ENCODE results near the gene PRDM16. TPM values are rescaled to one million over a fixed set of nuclear protein-coding genes. Genes with fewer than 3 reads are reported as not detected.

The PRDM16 gene
- total RNA-seq, 4 donors from 2014 or later = 5.4 to 13.2 (median 7.7) TPM

DNA sequence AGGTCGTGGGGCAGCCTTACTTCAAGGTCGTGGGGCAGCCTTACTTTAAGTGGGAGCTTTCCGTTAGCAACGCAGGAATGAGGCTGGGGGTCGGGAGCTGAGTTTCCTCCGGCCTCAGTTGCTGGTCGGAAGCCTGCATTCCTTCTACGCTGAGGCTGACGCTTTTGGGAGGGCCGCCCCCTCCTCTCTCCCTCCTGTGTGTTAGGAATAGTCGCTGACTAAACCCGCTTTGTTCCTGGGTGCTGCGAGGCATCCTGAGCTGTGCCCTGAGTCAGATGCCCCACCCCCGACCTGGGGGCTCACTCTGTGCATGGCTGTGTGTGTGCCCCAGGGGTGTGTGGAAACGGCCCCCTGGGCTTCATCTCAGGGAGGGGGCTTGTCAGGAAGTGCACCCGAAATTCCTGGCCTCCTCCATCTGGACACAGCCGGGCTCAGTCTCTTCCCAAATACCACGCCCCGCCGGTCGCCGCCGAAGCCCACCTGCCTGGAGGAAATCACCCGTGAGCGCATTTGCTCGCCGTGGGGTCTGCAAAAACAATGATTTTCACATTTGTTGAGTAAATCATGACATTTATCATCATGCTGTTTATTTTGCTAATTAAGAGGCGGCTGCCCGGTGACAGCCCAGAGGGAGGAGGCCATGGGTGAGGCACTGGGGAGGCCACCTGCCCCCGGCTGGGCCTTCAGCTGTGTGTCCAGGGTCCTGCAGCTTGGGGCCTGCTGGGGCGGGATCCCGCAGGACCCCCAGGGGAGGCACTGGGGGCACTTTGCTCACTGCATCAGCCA, 121.4 kb downstream of the PRDM16 start:
- no peak for DNase-seq
- Histone ChIP-seq H3K4me1 (peaks cover 0 to 4% (median 0%) of the 10 kb centered on the region in 4 donors), H3K36me3 (no peaks in the 10 kb centered on the region), H3K27ac (no peak overlapping the region), H3K9me3 (no peaks in the 10 kb centered on the region), H3K27me3 (no peaks in the 10 kb centered on the region), H3K4me3 (no peak overlapping the region)
- TF ChIP-seq, protein P1, sequence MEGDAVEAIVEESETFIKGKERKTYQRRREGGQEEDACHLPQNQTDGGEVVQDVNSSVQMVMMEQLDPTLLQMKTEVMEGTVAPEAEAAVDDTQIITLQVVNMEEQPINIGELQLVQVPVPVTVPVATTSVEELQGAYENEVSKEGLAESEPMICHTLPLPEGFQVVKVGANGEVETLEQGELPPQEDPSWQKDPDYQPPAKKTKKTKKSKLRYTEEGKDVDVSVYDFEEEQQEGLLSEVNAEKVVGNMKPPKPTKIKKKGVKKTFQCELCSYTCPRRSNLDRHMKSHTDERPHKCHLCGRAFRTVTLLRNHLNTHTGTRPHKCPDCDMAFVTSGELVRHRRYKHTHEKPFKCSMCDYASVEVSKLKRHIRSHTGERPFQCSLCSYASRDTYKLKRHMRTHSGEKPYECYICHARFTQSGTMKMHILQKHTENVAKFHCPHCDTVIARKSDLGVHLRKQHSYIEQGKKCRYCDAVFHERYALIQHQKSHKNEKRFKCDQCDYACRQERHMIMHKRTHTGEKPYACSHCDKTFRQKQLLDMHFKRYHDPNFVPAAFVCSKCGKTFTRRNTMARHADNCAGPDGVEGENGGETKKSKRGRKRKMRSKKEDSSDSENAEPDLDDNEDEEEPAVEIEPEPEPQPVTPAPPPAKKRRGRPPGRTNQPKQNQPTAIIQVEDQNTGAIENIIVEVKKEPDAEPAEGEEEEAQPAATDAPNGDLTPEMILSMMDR (IDR thresholded peaks at IDR 0.05) = no peak
- TF ChIP-seq POLR2A (IDR thresholded peaks at IDR 0.05) = no peak

DNA sequence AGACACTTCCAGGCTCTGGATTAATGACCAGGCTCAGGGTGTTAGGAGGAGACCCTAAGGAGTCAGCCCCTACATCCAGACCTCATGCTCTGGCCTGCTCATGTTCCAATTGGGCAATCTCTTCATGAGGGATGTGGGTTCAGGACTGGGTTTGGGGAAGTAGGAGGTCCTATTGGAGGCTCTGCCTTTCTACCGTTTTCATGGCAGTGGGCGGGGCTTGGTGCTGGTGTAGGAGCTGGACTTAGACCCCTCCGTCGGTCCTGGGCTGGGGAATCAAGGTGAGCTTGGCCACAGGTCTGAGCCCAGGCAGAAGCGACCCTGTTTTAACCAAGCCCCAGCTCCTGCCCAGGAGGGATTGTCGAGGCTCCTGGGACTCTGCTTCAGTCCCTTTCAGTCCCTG, 123.4 kb downstream of the PRDM16 start:
- no peaks in the 10 kb centered on the region for H3K36me3 ChIP-seq
- DNase-seq = peak in 2 of 3 donors; percentile 64 to 71

DNA sequence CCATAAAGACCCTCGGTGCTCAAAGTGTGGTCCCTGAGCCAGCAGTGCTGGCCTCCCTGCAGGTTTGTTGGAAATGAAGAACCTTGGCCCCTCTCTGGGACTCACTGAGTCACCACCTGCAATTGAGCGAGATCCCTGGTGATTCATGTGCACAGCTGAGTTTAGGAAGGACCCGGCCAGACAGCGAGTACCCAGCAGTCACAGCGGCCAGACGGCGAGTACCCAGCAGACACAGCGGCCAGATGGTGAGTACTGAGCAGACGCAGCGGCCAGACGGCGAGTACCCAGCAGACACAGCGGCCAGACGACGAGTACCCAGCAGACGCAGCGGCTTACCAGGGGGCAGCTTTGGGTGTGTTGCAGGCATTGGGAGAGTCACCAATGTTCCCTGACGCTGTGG, 123.8 kb downstream of the PRDM16 start:
- TF ChIP-seq, protein P1 (IDR thresholded peaks at IDR 0.05) = no peak
- no peak for TF ChIP-seq POLR2A (IDR thresholded peaks at IDR 0.05)
- peaks cover 0 to 4% (median 0%) of the 10 kb centered on the region in 4 donors for H3K4me1 ChIP-seq
- H3K27ac ChIP-seq = peak overlapping the region in 1 of 4 donors; percentile 56
- DNase-seq = peak in 2 of 3 donors; percentile 60 to 69
- no peaks in the 10 kb centered on the region for H3K36me3 ChIP-seq
- no peaks in the 10 kb centered on the region for H3K9me3 ChIP-seq
- H3K27me3 ChIP-seq = no peaks in the 10 kb centered on the region
- H3K4me3 ChIP-seq = no peak overlapping the region

More for the DNA sequence above, 123.4 kb downstream of the PRDM16 start:
- H3K4me1 ChIP-seq = peaks cover 0 to 4% (median 0%) of the 10 kb centered on the region in 4 donors
- TF ChIP-seq, protein P1 (IDR thresholded peaks at IDR 0.05) = no peak
- TF ChIP-seq POLR2A (IDR thresholded peaks at IDR 0.05) = no peak
- H3K4me3 ChIP-seq = no peak overlapping the region
- no peaks in the 10 kb centered on the region for H3K9me3 ChIP-seq
- H3K27ac ChIP-seq = peak overlapping the region in 1 of 4 donors; percentile 56
- H3K27me3 ChIP-seq = no peaks in the 10 kb centered on the region

DNA sequence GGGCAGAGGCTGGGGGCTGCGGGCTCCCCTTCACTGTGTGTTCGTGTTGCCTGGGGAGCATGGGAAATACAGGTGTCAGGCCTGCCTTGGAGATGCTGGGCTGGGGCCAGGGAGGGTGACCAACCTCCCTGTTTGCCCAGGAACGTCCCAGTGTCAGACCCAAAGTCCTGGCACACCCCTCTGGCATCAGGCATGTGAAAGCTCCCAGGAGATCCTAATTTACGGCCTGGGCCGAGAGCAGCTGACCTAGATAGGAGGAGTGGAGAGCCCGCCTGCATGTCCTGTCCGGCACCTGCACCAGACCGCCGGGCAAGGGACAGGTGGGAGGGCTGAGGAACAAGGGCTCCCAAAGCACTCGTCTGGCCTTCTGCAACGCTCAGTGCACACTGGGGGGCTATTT, 124.8 kb downstream of the PRDM16 start:
- Histone ChIP-seq H3K9me3 (no peaks in the 10 kb centered on the region), H3K27ac (peak overlapping the region in 1 of 4 donors; percentile 56), H3K27me3 (no peaks in the 10 kb centered on the region), H3K4me1 (peaks cover 0 to 4% (median 0%) of the 10 kb centered on the region in 4 donors), H3K4me3 (no peak overlapping the region), H3K36me3 (no peaks in the 10 kb centered on the region)
- TF ChIP-seq POLR2A (IDR thresholded peaks at IDR 0.05) = no peak
- TF ChIP-seq, protein P1 (IDR thresholded peaks at IDR 0.05) = no peak
- no peak for DNase-seq

DNA sequence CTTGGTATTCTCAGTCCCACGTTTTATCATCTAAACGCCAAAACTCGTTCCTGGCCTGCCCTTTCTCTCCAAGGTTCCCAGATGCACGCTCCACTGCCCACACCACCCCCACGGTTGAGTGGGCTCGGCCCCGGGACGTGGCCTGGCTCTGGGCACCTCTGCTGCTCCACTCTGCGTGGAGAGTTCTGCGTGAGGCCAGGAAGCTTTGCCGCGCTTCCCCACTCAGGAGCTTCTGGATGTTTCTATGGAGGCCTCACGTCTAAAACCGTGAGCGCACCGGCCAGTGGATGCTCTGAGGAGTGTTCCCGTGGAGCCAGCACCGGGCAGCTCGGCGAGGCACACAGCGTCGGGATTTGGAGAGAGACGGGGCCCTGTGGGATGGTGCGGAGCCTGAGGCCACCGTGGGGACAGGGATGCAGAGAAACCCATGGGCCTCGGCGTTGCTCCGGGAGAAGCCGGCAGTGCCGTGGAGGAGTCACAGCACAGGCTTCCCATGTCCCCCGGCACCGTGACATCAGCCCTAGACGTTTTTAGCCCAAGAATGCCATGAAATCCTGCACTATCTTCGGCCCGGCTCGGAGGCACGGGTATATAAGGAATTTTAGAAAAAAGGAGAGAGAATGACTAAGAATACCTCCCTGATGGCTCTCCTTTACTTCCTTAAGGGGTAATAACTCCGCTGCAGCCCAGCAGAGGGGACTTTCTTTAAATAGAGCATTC, 125.9 kb downstream of the PRDM16 start:
- H3K4me3 ChIP-seq = no peak overlapping the region
- no peaks in the 10 kb centered on the region for H3K27me3 ChIP-seq
- no peak for TF ChIP-seq POLR2A (IDR thresholded peaks at IDR 0.05)
- TF ChIP-seq, protein P1 (IDR thresholded peaks at IDR 0.05) = no peak
- H3K27ac ChIP-seq = no peak overlapping the region
- H3K36me3 ChIP-seq = no peaks in the 10 kb centered on the region
- no peaks in the 10 kb centered on the region for H3K9me3 ChIP-seq
- DNase-seq = no peak
- peaks cover 0 to 4% (median 0%) of the 10 kb centered on the region in 4 donors for H3K4me1 ChIP-seq
